Measurements from ENCODE around the gene MRGPRF. TPM values are rescaled to one million over a fixed set of nuclear protein-coding genes. Genes with fewer than 3 reads are reported as not detected.

MRGPRF gene
- polyA plus RNA-seq, 2 of the 4 experiments (the other 2 are of a cell fraction) = 0.04 TPM; not detected in 1

- 54% methylated on average over 9 of the region's 9 CpGs for WGBS (ENCODE audit: missing lambda C conversion rate)
- no peak overlapping the region for H3K4me3 ChIP-seq
- H3K27ac ChIP-seq = peak overlapping the region in 1 of 2 experiments; percentile 37; a peak in 2 of 6 replicates
- FAIRE-seq (no peak), ATAC-seq (peak; percentile 42 to 75; a peak in 3 of 6 replicates), DNase-seq (ENCODE audit: low read depth in 1 of 2, low spot score in 1 of 2) (peak in 1 of 2 experiments; percentile 41)
- ChIA-PET CTCF (interaction anchor here (0.6 to 1.7 kb wide), 7 partner anchors 9 to 616 kb away, joined by 3 to 4 read pairs (median 3); no protein-coding TSS in a partner anchor), POLR2A (interaction anchor here (0.6 kb wide), 1 partner anchor 18 kb away, joined by 5 read pairs; no protein-coding TSS in a partner anchor)
- H3K4me2 ChIP-seq = no peak overlapping the region; the same call in 2 of the 3 replicates
- H3K4me1 ChIP-seq = peaks cover 4% of the 10 kb centered on the region; the same call in 1 of the 3 replicates
- no peaks in the 10 kb centered on the region for H3K9me3 ChIP-seq
- TF ChIP-seq RARB (CRISPR knock-in tag; IDR thresholded peaks at IDR 0.05) (no peak), CEBPB (IDR thresholded peaks at IDR 0.05) (peak in 1 of 2 experiments; percentile 79; a peak in 1 of 4 replicates)
Measured at GRCh38 chr11:69027704-69028372, 14.8 kb upstream of the MRGPRF start.

- FAIRE-seq (no peak), ATAC-seq (no peak), DNase-seq (ENCODE audit: low read depth in 1 of 2, low spot score in 1 of 2) (no peak)
- CTCF ChIA-PET = interaction anchor here (1.1 kb wide), 1 partner anchor 108 kb away, joined by 3 read pairs; no protein-coding TSS in a partner anchor
- Histone ChIP-seq H3K4me1 (peaks cover 4% of the 10 kb centered on the region; the same call in 1 of the 3 replicates), H3K4me2 (no peak overlapping the region), H3K9me3 (no peaks in the 10 kb centered on the region), H3K4me3 (no peak overlapping the region), H3K27ac (no peak overlapping the region)
- WGBS (ENCODE audit: missing lambda C conversion rate) = 83% methylated on average over 6 of the region's 6 CpGs
- TF ChIP-seq EHMT2 (IDR thresholded peaks at IDR 0.05; ENCODE audit: low read depth) (no peak), CTCF (IDR thresholded peaks at IDR 0.05) (no peak), HOXB5 (CRISPR knock-in tag; IDR thresholded peaks at IDR 0.05) (no peak), EP300 (IDR thresholded peaks at IDR 0.05) (no peak), E2F6 (IDR thresholded peaks at IDR 0.05; ENCODE audit: borderline replicate concordance, low read depth) (no peak), FOSB (CRISPR knock-in tag; IDR thresholded peaks at IDR 0.05) (no peak), RNF2 (IDR thresholded peaks at IDR 0.05; ENCODE audit: borderline replicate concordance, low read depth) (no peak), JUN (IDR thresholded peaks at IDR 0.05) (no peak), RARB (CRISPR knock-in tag; IDR thresholded peaks at IDR 0.05) (no peak), CHD2 (IDR thresholded peaks at IDR 0.05; ENCODE audit: low read length, partially characterized antibody) (no peak), TFCP2L1 (CRISPR knock-in tag; IDR thresholded peaks at IDR 0.05) (no peak), NPAS2 (CRISPR knock-in tag; IDR thresholded peaks at IDR 0.05; ENCODE audit: borderline replicate concordance) (no peak), BHLHE40 (IDR thresholded peaks at IDR 0.05; ENCODE audit: low read depth, low read length) (no peak), MYC (IDR thresholded peaks at IDR 0.05; ENCODE audit: borderline replicate concordance, low read length) (no peak), MAFK (IDR thresholded peaks at IDR 0.05; ENCODE audit: partially characterized antibody) (no peak)
- TF ChIP-seq, protein P1, sequence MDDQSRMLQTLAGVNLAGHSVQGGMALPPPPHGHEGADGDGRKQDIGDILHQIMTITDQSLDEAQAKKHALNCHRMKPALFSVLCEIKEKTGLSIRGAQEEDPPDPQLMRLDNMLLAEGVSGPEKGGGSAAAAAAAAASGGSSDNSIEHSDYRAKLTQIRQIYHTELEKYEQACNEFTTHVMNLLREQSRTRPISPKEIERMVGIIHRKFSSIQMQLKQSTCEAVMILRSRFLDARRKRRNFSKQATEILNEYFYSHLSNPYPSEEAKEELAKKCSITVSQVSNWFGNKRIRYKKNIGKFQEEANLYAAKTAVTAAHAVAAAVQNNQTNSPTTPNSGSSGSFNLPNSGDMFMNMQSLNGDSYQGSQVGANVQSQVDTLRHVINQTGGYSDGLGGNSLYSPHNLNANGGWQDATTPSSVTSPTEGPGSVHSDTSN (IDR thresholded peaks at IDR 0.05) = no peak
- POLR2A ChIA-PET = no interaction called here
Measured at GRCh38 chr11:69024509-69024908, 11.5 kb upstream of the MRGPRF start.

GRCh38 chr11:69022260-69022659, 9.2 kb upstream of the MRGPRF start:
- no peak overlapping the region for H3K27ac ChIP-seq
- ChIA-PET CTCF (interaction anchor here (0.6 kb wide), 1 partner anchor 33 kb away, joined by 4 read pairs; no protein-coding TSS in a partner anchor), POLR2A (no interaction called here)
- WGBS (ENCODE audit: missing lambda C conversion rate) = 68% methylated on average over 10 of the region's 10 CpGs
- H3K4me1 ChIP-seq = no peaks in the 10 kb centered on the region
- H3K9me3 ChIP-seq = no peaks in the 10 kb centered on the region
- H3K4me2 ChIP-seq = no peak overlapping the region
- H3K4me3 ChIP-seq = no peak overlapping the region
- no peak for TF ChIP-seq E2F6 (IDR thresholded peaks at IDR 0.05; ENCODE audit: borderline replicate concordance, low read depth)
- FAIRE-seq (no peak), DNase-seq (ENCODE audit: low read depth in 1 of 2, low spot score in 1 of 2) (no peak), ATAC-seq (no peak)
